ENCODE results near the gene SKIC3.

SKIC3 gene

DNA sequence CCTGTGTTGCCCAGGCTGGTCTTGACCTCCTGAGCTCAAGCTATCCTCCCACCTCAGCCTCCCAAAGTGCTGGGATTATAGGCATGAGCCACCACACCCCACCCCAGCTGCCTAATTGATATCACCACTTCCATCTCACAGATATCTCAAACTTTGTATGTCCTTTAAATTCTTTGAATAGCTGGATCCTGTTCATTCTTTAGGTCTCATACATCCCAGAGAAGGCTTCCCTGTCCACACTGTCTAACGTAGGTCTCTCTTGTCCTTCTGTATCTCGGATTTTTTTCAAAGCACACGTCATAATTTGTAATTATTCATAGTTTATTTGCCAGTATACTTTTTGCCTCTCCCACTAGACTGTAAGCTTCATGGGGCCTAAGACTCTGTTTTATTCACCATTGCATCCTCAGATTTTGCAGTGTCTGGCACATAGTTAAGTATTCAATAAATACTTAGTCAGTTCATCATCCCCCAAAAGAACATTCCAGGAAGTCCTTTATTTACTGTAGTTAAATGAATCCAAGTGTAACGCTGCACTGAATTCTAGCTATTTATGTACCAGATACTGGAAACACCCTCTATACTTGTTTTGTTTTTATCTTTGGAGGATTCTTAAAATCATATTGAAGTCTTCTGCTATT is 10.6 kb upstream of the SKIC3 start:
- no peaks in the 10 kb centered on the region for H4K20me1 ChIP-seq (ENCODE audit: insufficient read depth, low read length)
- no peak overlapping the region for H3K4me2 ChIP-seq (ENCODE audit: low read depth, low read length)
- H2AFZ ChIP-seq (ENCODE audit: low read length), result no peak overlapping the region
- H3K79me2 ChIP-seq (ENCODE audit: low read length), result no peaks in the 10 kb centered on the region
- no peak for DNase-seq
- no peak overlapping the region for H3K27ac ChIP-seq (ENCODE audit: low read length)
- no peaks in the 10 kb centered on the region for H3K27me3 ChIP-seq (replicated peaks; ENCODE audit: insufficient read depth, low read length)
- no peaks in the 10 kb centered on the region for H3K36me3 ChIP-seq (replicated peaks; ENCODE audit: insufficient read depth, low read length)
- TF ChIP-seq, protein P1, sequence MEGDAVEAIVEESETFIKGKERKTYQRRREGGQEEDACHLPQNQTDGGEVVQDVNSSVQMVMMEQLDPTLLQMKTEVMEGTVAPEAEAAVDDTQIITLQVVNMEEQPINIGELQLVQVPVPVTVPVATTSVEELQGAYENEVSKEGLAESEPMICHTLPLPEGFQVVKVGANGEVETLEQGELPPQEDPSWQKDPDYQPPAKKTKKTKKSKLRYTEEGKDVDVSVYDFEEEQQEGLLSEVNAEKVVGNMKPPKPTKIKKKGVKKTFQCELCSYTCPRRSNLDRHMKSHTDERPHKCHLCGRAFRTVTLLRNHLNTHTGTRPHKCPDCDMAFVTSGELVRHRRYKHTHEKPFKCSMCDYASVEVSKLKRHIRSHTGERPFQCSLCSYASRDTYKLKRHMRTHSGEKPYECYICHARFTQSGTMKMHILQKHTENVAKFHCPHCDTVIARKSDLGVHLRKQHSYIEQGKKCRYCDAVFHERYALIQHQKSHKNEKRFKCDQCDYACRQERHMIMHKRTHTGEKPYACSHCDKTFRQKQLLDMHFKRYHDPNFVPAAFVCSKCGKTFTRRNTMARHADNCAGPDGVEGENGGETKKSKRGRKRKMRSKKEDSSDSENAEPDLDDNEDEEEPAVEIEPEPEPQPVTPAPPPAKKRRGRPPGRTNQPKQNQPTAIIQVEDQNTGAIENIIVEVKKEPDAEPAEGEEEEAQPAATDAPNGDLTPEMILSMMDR (IDR thresholded peaks at IDR 0.05; ENCODE audit: low read length), result no peak
- TF ChIP-seq EZH2phosphoT487 (IDR thresholded peaks at IDR 0.05; ENCODE audit: low read length) (no peak), EZH2 (optimal IDR thresholded peaks at IDR 0.05; ENCODE audit: low read depth, low read length) (no peak)
- no peaks in the 10 kb centered on the region for H3K9me2 ChIP-seq (replicated peaks; ENCODE audit: insufficient read depth, low read length)
- H3K9me3 ChIP-seq (replicated peaks; ENCODE audit: insufficient read depth, low read length), result no peaks in the 10 kb centered on the region
- H3K4me3 ChIP-seq (ENCODE audit: low read length), result no peak overlapping the region
- no peaks in the 10 kb centered on the region for H3F3A ChIP-seq (ENCODE audit: insufficient read depth, low read length)
- H3K4me1 ChIP-seq (ENCODE audit: low read length), result no peaks in the 10 kb centered on the region; the same call in 1 of the 2 replicates
- H3K9ac ChIP-seq (ENCODE audit: low read length), result no peak overlapping the region

DNA sequence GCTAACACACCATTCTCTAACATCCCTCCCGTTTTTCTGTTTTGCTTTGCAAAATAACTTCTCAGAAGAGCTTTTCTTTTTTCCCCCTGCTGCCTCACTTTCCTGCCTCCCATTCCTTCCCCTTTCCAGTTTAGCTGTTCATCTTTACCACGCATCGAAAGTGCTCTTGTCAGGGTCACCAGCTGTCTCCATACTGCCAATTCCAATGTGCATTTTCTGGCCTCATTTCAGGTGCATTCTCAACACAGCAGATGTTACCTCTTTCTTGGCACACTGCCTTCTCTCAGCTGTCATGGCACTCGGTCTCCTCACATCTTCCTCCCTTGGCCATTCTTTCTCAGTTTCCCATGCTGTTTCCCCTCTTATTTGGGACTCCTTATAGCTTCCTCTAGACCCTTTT is 9.7 kb upstream of the SKIC3 start:
- Histone ChIP-seq H3F3A (ENCODE audit: insufficient read depth, low read length) (no peaks in the 10 kb centered on the region), H3K4me2 (ENCODE audit: low read depth, low read length) (no peak overlapping the region), H3K4me3 (ENCODE audit: low read length) (no peak overlapping the region), H2AFZ (ENCODE audit: low read length) (no peak overlapping the region), H3K27ac (ENCODE audit: low read length) (no peak overlapping the region), H3K9ac (ENCODE audit: low read length) (no peak overlapping the region), H3K9me3 (replicated peaks; ENCODE audit: insufficient read depth, low read length) (no peaks in the 10 kb centered on the region), H3K27me3 (replicated peaks; ENCODE audit: insufficient read depth, low read length) (no peaks in the 10 kb centered on the region), H3K79me2 (ENCODE audit: low read length) (no peaks in the 10 kb centered on the region), H3K4me1 (ENCODE audit: low read length) (no peaks in the 10 kb centered on the region; the same call in 1 of the 2 replicates), H3K9me2 (replicated peaks; ENCODE audit: insufficient read depth, low read length) (no peaks in the 10 kb centered on the region), H4K20me1 (ENCODE audit: insufficient read depth, low read length) (no peaks in the 10 kb centered on the region), H3K36me3 (replicated peaks; ENCODE audit: insufficient read depth, low read length) (no peaks in the 10 kb centered on the region)
- TF ChIP-seq EZH2 (optimal IDR thresholded peaks at IDR 0.05; ENCODE audit: low read depth, low read length), result no peak
- no peak for TF ChIP-seq EZH2phosphoT487 (IDR thresholded peaks at IDR 0.05; ENCODE audit: low read length)
- TF ChIP-seq, protein P1 (IDR thresholded peaks at IDR 0.05; ENCODE audit: low read length), result no peak
- no peak for DNase-seq

DNA sequence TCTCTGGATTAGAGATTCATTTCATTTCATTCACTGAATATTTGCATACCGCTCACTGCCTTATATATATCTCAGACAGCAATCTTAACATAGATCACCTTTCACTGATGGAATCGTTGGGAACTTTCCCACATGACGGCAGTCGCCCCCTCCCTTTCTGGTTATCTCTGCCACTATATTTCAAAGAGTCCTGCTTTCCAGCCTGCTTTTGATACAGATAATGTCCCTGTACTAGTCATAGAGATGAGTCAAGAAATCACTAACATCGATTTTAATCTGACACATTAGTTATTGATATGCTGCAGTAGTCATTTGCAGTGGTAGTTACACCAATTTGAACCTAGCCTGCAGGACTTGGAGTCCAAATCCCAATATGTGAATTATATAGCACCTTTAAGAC is 8.6 kb upstream of the SKIC3 start:
- Histone ChIP-seq H4K20me1 (ENCODE audit: insufficient read depth, low read length) (no peaks in the 10 kb centered on the region), H3K27me3 (replicated peaks; ENCODE audit: insufficient read depth, low read length) (no peaks in the 10 kb centered on the region), H3K9ac (ENCODE audit: low read length) (no peak overlapping the region), H3K9me3 (replicated peaks; ENCODE audit: insufficient read depth, low read length) (no peaks in the 10 kb centered on the region), H3K4me1 (ENCODE audit: low read length) (no peaks in the 10 kb centered on the region; the same call in 1 of the 2 replicates), H3K4me3 (ENCODE audit: low read length) (no peak overlapping the region), H3K79me2 (ENCODE audit: low read length) (no peaks in the 10 kb centered on the region), H3K27ac (ENCODE audit: low read length) (no peak overlapping the region), H3K4me2 (ENCODE audit: low read depth, low read length) (no peak overlapping the region), H3F3A (ENCODE audit: insufficient read depth, low read length) (no peaks in the 10 kb centered on the region), H3K36me3 (replicated peaks; ENCODE audit: insufficient read depth, low read length) (no peaks in the 10 kb centered on the region), H3K9me2 (replicated peaks; ENCODE audit: insufficient read depth, low read length) (no peaks in the 10 kb centered on the region), H2AFZ (ENCODE audit: low read length) (no peak overlapping the region)
- DNase-seq, result no peak
- TF ChIP-seq EZH2 (optimal IDR thresholded peaks at IDR 0.05; ENCODE audit: low read depth, low read length), result no peak
- TF ChIP-seq, protein P1 (IDR thresholded peaks at IDR 0.05; ENCODE audit: low read length), result no peak
- TF ChIP-seq EZH2phosphoT487 (IDR thresholded peaks at IDR 0.05; ENCODE audit: low read length), result no peak

Data from MM.1S (cell line).